ENCODE results near the gene BMPR1A.
"Not testable (repeated sequence)": the region's sequence is repeated elsewhere in the genome, so short reads cannot be mapped to it uniquely, and the experiment has no call there.

The BMPR1A gene

DNA sequence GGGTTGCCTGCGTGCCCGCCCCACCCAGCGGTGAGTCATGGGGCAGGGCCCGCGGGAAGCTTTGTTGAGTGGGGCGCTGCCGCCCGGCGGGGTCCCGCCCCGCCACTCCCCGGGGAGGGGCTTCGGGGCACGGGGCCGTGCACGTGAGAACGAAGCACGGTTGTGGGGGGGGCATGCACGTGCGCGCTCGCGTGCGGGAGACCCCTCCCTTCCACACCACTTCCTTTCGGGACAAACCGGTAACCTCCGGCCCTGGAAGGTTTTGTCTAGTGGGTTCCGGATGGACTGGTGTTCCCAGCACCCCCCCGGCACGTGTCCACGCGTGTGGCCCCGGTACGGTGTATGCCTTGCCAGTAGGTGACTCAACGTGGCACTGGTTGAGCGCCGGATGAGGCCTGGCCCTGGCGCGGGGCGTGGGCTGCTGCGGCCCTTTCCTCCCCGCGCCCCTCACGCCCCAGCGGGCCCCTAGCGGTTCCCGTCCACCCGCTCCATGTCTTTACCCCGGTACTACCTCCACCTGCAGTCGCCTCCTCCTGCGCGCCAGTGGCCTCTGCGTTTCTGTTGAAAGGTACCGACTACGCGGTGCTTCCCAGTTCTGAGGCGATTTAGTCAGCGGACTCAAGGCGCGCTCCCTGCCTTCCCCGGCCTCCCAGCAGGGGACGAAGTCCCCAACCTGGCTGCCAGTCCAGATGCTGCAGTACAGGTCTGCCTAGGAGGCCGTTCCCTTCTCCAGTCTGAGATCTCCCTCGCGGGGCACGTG is 215.0 kb downstream of the BMPR1A start:
- DNase-seq: peak; percentile 76

DNA sequence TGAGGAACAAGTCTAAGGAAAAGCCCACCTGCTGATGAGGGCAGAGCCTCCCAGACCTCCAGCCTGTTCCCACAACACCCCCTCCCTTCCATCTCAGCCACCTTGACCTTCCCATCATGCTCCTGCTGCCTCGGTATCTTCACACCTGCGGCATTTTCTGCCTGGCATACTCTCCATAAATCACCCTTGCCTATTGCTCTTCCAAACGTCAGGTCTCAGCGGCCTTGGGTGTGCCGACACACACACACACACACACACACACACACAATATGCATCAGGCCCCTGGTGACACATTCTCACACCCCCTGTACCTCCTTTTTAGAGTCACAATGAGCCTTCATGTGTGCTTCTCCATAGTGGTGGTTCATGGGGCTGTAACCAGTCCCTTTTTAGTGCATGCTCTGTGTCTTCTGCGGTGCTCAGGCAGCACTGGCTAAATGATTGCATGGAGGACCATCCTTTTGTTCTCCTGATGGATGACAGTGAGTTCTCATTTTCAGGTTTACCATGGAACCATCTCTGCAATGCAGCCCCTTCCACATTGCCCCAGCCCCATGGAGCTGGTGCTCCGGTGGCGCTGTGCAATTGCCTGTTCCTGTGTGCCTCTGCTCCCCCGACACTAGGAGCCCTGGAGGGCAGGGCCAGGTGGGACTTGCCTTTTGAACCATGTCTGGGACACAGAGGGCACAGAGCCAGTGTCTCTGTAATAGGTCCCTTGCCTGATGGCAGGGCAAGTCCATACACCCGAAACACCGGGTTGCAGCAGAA is 216.4 kb downstream of the BMPR1A start:
- no peak for DNase-seq

DNA sequence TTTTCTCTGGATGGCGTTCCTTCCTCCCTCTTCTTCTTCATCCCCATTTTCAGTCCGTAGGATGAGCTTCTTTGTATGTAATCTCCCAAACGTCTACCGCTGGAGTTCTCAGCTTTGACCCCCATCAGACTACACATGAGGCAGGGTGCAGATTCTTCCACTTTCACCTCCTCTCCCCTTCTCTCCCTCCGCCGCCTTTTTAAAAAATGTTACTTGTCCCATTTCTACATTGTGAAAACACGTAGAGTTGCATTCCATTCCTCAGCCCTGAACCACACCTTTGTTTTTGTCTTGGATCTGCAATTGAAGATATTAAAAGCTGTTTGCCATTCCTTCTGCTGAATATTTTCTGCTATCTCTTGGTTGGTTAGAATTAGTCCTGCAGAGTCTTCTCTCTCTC is 218.1 kb downstream of the BMPR1A start:
- no peak for DNase-seq

DNA sequence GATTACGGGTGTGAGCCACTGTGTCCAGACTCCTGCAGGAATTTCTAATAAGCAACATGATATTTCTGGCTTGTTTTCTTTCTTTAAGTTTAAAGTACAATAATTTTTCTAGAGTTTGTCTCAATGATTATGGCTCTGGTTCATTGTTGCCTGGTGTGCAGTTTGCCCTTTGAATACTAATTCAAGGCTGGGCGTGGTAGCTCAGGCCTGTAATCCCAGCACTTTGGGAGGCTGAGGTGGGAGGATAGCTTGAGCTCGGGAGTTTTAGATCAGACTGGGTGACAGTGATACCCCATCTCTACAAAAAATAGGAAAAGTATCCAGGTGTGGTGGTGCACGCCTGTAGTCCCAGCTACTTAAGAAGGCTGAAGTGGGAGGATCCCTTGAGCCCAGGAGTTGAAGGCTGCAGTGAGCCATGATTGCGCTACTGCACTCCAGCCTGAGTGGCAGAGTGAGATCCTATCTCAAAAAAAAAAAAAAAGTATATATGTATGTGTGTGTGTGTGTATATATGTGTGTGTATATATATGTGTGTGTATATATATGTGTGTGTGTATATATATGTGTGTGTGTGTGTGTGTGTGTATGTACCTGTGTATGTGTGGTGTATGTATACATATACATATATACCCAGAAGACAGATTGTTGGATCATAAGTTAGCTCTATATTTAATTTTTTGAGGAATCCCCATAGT is 220.1 kb downstream of the BMPR1A start:
- no peak for DNase-seq

DNA sequence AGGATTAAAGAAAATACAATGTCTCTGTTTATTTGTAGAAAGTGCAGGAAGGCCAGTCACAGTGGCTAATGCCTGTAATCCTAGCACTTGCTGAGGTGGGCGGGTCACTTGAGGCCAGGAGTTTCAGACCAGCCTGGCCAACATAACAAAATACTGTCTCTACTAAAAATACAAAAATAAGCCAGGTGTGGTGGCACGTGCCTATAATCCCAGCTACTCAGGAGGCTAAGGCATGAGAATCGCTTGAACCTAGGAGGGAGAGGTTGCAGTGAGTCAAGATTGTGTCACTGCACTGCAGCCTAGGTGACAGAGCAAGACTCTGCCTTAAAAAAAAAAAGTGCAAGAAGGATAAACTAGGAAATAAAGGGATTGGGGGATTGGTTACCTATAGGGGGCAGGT is 222.0 kb downstream of the BMPR1A start:
- not testable (repeated sequence) for DNase-seq

DNA sequence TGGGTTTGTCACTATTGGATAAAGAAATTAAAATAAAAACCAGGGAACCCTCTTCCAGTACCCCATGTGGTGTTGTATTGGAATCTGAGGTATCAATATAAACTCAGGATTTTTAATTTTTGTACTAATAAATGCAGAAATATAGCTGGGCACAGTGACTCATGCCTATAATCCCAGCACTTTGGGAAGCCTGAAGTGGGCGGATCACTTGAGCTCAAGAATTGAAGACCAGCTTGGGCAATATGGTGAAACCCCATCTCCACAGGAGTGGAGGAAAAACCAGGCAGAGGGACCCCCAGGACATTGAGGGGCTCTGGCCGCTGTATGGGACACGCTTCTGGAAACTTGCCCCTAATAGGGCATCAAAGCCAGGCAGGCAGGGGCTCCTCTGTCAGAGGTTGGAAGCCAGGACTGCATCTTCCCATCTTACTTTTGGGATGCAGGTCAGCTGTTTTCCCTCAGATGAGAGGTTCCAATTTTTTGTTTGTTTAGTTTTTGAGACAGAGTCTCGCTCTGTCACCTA is 222.9 kb downstream of the BMPR1A start:
- DNase-seq: no peak

DNA sequence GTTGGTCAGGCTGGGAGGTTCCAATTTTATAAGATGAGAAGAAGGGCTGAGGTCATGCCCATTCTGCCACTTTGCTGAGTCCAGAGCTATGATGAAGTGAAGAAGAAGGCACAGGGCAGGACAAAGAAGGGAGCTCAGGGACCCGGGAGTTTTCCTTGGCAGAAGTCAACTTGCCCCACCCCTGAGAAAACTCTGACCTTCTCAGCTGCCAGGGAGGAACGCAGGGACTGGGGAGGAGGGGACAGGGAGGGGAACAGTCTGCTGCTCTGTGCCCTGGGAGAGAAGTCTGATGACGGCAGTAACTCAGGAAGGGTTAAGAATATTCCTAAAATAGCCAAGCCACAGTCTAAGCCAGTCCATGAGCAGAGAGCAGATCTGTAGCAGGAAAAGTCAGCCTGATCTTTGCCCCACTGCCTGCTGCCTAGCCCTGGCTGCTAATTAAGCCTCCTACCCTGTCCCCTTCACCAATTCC is 223.6 kb downstream of the BMPR1A start:
- no peak for DNase-seq

DNA sequence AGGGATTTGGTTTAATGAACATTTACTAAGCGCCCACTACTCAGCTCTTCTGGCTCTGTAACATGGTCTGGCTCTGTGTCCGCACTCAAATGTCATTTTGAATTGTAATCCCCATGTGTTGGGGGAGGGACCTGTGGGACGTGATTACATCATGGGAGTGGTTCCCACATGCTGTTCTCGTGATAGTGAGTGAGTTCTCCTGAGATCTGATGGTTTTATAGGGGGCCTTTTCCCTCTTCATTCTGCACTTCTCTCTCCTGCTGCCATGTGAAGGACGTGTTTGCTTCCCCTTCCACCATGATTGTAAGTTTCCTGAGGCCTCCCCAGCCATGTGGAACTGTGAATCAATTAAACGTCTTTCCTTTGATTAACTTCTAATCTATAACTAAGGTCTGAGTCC is 224.6 kb downstream of the BMPR1A start:
- DNase-seq: not testable (repeated sequence)

DNA sequence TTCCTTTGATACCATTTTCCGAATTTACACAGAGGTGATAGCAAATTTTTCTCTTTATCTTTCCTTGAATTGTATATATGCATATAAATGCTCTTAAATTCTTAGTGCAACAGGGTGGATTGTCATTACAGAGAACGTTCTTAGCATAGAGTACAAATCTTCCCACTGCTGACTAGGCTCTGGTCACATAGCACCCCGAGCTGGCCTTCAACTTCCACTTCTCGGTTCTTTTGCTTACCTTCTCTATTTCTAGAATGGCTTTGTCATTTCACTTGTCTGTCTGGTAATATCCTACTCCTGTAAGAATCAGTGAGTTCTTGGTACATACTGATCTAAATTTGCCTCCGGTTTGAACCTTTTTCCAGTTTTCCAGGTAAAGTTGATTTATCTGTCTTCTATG is 225.3 kb downstream of the BMPR1A start:
- DNase-seq: no peak

All from HCEC 1CT (cell line).